ENCODE data around the gene TRAPPC1. TPM values are rescaled to one million over a fixed set of nuclear protein-coding genes. Genes with fewer than 3 reads are reported as not detected.

TRAPPC1 gene
- total and polyA plus RNA-seq, 2 of the 8 experiments (the other 6 are each of a cell fraction or from before 2014, with no cell fraction given): 114 to 170 TPM

DNA sequence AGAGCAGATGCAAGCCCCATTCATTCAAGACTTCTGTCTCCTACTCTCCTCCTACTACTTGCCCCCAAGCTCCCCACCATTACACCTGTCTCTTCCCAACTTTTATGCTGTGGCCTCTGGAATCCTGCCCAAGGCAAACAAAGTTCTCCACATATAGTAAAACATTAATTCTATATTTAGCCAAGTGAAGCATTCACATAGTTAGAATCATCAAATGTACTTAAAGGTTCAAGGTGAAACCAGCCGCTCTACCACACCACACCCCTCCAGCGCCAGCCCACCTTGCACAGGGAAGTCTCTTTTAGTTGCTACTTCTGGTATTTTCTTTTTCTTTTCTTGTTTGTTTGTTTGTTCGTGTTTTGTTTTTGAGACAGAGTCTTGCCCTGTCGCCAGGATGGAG, 45.3 kb upstream of the TRAPPC1 start:
- Histone ChIP-seq H2AFZ (ENCODE audit: low read length) (no peak overlapping the region), H3K9me3 (ENCODE audit: insufficient read depth in 2 of 2, low read depth in 1 of 2, low read length in 1 of 2) (peaks cover 8% of the 10 kb centered on the region in 2 experiments; a peak in 3 of 4 replicates), H4K20me1 (replicated peaks in 1 of 2; ENCODE audit: control insufficient read depth in 1 of 2, insufficient read depth in 2 of 2, low read length in 2 of 2) (no peaks in the 10 kb centered on the region), H3K23me2 (ENCODE audit: low read depth, low read length) (no peaks in the 10 kb centered on the region), H3K27ac (ENCODE audit: low read depth, low read length) (no peak overlapping the region), H2BK5ac (ENCODE audit: low read depth, low read length) (no peak overlapping the region), H3K56ac (replicated peaks; ENCODE audit: insufficient read length, low read depth, low read length) (no peak overlapping the region), H3K4me3 (ENCODE audit: extremely low read depth in 1 of 4, insufficient read depth in 2 of 4, low read depth in 3 of 4, low read length in 4 of 4) (no peak overlapping the region), H3K14ac (ENCODE audit: insufficient read length) (no peak overlapping the region), H3K27me3 (replicated peaks in 1 of 4; ENCODE audit: control insufficient read depth in 3 of 4, extremely low read depth in 1 of 4, insufficient read depth in 3 of 4, low read length in 3 of 4) (no peaks in the 10 kb centered on the region), H4K5ac (ENCODE audit: insufficient read length, low read depth, low read length) (no peak overlapping the region), H3K79me1 (ENCODE audit: low read depth, low read length) (no peaks in the 10 kb centered on the region), H3K4me2 (ENCODE audit: insufficient read depth in 1 of 2, low read depth in 2 of 2, low read length in 2 of 2) (no peak overlapping the region), H3K79me2 (ENCODE audit: control insufficient read depth in 1 of 2, insufficient read depth in 2 of 2, low read length in 2 of 2) (no peaks in the 10 kb centered on the region), H2BK20ac (ENCODE audit: low read length) (no peak overlapping the region), H3K36me3 (ENCODE audit: control insufficient read depth in 2 of 4, insufficient read depth in 4 of 4, low read length in 3 of 4) (no peaks in the 10 kb centered on the region), H2BK15ac (ENCODE audit: low read length) (no peak overlapping the region), H4K91ac (replicated peaks; ENCODE audit: insufficient read length, low read length) (no peak overlapping the region), H3K23ac (ENCODE audit: insufficient read length) (no peak overlapping the region), H2AK5ac (ENCODE audit: low read depth, low read length) (no peak overlapping the region), H2BK12ac (ENCODE audit: low read depth, low read length) (no peak overlapping the region), H4K8ac (ENCODE audit: extremely low read depth, insufficient read depth, low read length) (no peak overlapping the region), H3K9ac (replicated peaks in 1 of 4; ENCODE audit: extremely low read depth in 1 of 4, low read depth in 3 of 4, low read length in 3 of 4) (no peak overlapping the region), H3K18ac (ENCODE audit: extremely low read depth, low read length) (no peak overlapping the region), H2BK120ac (replicated peaks; ENCODE audit: low read depth, low read length) (no peak overlapping the region), H3K4me1 (replicated peaks in 1 of 4; ENCODE audit: control insufficient read depth in 3 of 4, insufficient read depth in 4 of 4, low read length in 3 of 4) (no peaks in the 10 kb centered on the region), H3K4ac (replicated peaks; ENCODE audit: insufficient read length, low read depth, low read length) (no peak overlapping the region)
- ChIA-PET POLR2A (ENCODE audit: partially characterized antibody) (no interaction called here), CTCF (ENCODE audit: partially characterized antibody) (interaction anchor here (0.6 to 2.7 kb wide), 5 partner anchors 8 to 155 kb away, joined by 3 to 17 read pairs (median 4); no protein-coding TSS in a partner anchor)
- 91% methylated on average over 4 of the region's 4 CpGs; no CpG with 5 or more reads in 1 of the 2 experiments for WGBS, 2 experiments (ENCODE audit: extremely low coverage in 1 of 2, insufficient coverage in 1 of 2, insufficient read length in 1 of 2, insufficient replicate concordance in 2 of 2, low coverage in 1 of 2, low lambda C conversion rate in 2 of 2, missing lambda C conversion rate in 1 of 2)
- FAIRE-seq (no peak), DNase-seq (ENCODE audit: low read depth in 1 of 2, low spot score in 2 of 2) (no peak)
- no peak for TF ChIP-seq BCL11A (IDR thresholded peaks at IDR 0.05; ENCODE audit: low read depth in 2 of 2, low read length in 2 of 2)
- no peak for TF ChIP-seq TEAD4 (IDR thresholded peaks at IDR 0.05; ENCODE audit: low read depth, low read length)
- TF ChIP-seq KDM5A (IDR thresholded peaks at IDR 0.05; ENCODE audit: low read length): no peak
- no peak for TF ChIP-seq RAD21 (IDR thresholded peaks at IDR 0.05 in 1 of 2, conservative IDR thresholded peaks at IDR 0.05 in 1 of 2; ENCODE audit: low read depth in 2 of 2, low read length in 2 of 2)
- TF ChIP-seq RNF2 (IDR thresholded peaks at IDR 0.05; ENCODE audit: borderline replicate concordance, low read depth, low read length, missing control alignments, poor library complexity, severe bottlenecking): no peak
- TF ChIP-seq PHF8 (conservative IDR thresholded peaks at IDR 0.05; ENCODE audit: low read depth, low read length): no peak
- TF ChIP-seq NRF1 (IDR thresholded peaks at IDR 0.05; ENCODE audit: low read depth, low read length): no peak
- no peak for TF ChIP-seq YY1 (IDR thresholded peaks at IDR 0.05; ENCODE audit: low read depth, low read length)
- TF ChIP-seq RFX5 (IDR thresholded peaks at IDR 0.05; ENCODE audit: borderline replicate concordance, low read depth, low read length): no peak
- TF ChIP-seq, protein P1, sequence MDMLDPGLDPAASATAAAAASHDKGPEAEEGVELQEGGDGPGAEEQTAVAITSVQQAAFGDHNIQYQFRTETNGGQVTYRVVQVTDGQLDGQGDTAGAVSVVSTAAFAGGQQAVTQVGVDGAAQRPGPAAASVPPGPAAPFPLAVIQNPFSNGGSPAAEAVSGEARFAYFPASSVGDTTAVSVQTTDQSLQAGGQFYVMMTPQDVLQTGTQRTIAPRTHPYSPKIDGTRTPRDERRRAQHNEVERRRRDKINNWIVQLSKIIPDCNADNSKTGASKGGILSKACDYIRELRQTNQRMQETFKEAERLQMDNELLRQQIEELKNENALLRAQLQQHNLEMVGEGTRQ (IDR thresholded peaks at IDR 0.05; ENCODE audit: low read length): no peak
- TF ChIP-seq SIX5 (IDR thresholded peaks at IDR 0.05; ENCODE audit: low read depth, low read length): no peak
- TF ChIP-seq E2F6 (IDR thresholded peaks at IDR 0.05): no peak
